SK-N-MC (cell line): ENCODE measurements around the gene PPFIA4.

Experiments used
- EZH2 ChIP-seq: fragments of 200-600 bp; sonication (generic); IDR thresholded peaks from one replicate; pipeline ENCODE4 v1.6.1; 2017; ENCODE audit warnings: antibody characterized with exemption
- POLR2AphosphoS5 ChIP-seq: IDR thresholded peaks from 2 replicates; pipeline ENCODE4 v1.6.1; 2012; ENCODE audit warnings: mild to moderate bottlenecking, low read depth, low read length, borderline replicate concordance

DNA sequence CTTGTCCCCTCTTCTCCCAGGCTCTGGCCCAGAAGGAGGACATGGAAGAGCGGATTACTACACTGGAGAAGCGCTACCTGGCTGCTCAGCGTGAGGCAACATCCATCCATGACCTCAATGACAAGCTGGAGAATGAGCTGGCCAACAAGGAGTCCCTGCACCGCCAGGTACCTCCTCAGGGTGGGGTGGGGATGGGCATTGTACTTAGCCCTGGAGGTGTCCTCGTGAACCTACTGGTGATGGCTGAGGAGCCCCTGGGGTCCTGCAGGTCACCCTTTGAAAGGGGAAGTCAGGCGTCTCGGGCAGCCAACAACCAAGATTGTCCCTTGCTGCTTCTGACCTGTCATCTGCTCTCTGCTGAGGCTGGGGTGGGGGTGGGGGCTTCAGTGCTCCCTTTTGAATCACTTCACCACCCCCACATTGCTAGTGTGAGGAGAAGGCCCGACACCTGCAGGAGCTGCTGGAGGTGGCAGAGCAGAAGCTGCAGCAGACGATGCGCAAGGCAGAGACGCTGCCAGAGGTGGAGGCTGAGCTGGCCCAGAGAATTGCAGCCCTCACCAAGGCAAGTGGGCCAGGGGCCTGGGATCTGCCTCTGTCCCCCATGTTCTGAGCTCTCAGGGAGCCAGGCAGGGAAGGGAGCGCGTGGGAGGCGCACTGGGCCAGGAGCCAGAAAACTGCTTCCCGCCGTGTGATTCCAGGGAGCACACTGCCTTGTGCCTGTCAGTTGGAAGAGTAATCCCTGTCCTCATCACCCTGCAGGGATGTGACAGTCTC lies 19.7 kb downstream of the PPFIA4 start:
- TF ChIP-seq POLR2AphosphoS5: no peak
- no peak for TF ChIP-seq EZH2
